Transverse colon (tissue), 3 donors: Measurements from ENCODE around the gene BAAT.

Source experiments
- EP300 ChIP-seq: sonication (generic); formaldehyde crosslinking; IDR thresholded peaks from one replicate; pipeline ENCODE4 v1.6.1; 2017; ENCODE audit warnings: antibody characterized with exemption, low read depth
- TF ChIP-seq, protein P1 (sequence below), 5 experiments: fragments of 200-600 bp in 3 of 5; fragments of 450-650 bp in 2 of 5; sonication (generic) in 3 of 5; IDR thresholded peaks; 1 replicate in 2 of 5; 2 replicates in 3 of 5; pipeline ENCODE4 v1.5.1; 2016 to 2017; ENCODE audit warnings: antibody characterized with exemption in 5 of 5, inconsistent platforms in 3 of 5, mild to moderate bottlenecking in 2 of 5, moderate library complexity in 1 of 5

DNA sequence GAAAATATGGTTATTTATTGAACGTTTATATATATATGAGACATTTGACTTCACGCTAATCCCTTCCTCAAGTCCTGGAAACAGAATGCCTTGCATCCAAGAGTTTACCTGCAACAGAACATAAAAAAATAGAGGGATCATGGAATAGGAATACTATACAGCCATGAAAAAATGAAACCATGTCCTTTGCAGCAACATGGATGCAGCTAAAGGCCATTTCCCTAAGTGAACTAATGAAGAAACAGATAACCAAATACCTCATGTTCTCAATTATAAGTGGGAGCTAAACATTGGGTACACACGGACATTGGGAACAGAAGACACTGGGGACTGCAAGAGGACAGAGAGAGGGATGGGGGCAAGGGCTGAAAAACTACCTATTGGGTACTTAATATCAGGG, 13.0 kb downstream of the BAAT start:
- no peak for TF ChIP-seq EP300
- TF ChIP-seq, protein P1, sequence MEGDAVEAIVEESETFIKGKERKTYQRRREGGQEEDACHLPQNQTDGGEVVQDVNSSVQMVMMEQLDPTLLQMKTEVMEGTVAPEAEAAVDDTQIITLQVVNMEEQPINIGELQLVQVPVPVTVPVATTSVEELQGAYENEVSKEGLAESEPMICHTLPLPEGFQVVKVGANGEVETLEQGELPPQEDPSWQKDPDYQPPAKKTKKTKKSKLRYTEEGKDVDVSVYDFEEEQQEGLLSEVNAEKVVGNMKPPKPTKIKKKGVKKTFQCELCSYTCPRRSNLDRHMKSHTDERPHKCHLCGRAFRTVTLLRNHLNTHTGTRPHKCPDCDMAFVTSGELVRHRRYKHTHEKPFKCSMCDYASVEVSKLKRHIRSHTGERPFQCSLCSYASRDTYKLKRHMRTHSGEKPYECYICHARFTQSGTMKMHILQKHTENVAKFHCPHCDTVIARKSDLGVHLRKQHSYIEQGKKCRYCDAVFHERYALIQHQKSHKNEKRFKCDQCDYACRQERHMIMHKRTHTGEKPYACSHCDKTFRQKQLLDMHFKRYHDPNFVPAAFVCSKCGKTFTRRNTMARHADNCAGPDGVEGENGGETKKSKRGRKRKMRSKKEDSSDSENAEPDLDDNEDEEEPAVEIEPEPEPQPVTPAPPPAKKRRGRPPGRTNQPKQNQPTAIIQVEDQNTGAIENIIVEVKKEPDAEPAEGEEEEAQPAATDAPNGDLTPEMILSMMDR (IDR thresholded peaks at IDR 0.05): no peak
